ENCODE results near the gene CS. TPM values are rescaled to one million over a fixed set of nuclear protein-coding genes. Genes with fewer than 3 reads are reported as not detected.

The CS gene
- total and polyA plus RNA-seq, 2 of the 4 experiments (the other 2 are of a cell fraction), result 139 to 146 TPM

DNA sequence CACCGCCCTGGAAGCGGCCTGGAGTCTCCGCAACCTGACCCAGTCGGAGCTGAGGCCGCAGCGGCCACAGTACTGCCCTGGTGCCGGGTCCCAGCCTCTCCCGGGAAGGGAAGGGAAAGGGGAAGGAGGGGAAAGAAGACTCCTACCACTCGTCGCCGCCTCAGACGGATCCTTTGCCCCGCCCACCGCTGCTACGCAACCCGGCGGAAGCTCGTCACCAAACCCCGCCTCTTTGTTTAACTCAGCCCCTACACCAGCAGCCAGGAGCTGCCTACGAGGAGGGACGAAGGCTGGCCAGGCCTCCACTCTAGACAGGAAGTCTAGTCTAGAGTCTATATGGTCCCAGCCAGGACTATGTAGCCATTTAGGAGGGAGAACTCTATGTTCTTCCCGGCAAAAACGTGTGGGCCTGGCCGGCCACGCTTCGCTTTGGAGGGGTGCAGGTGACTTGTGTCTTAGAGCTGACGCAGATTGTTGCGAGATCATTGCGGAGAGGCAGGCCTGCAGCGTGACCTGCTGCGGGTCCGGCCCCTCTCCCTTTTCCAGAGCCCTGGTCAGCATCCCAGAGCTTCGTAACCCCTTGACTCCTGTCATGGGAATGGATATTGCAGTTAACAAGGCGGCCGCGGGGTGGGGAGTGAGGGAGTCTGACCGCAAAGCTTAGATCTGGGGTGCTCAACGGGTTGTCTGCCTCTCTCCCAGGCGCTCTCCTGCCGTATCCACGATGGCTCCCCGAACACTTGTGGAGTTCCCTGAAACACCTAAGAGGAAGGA lies 78.2 kb downstream of the CS start, which contains the start of gene RNF41 (continued):
- TF ChIP-seq CTCF (conservative IDR thresholded peaks at IDR 0.05; ENCODE audit: low read depth, low read length), result 0 out of 2 replicates have a peak, but pooled peaks have one; percentile 16
- peak; percentile 93 for TF ChIP-seq POLR2A (IDR thresholded peaks at IDR 0.05; ENCODE audit: low read depth, low read length)
- TF ChIP-seq NFE2L2 (IDR thresholded peaks at IDR 0.05; ENCODE audit: low read depth, low read length), result 0 out of 2 replicates have a peak, but pooled peaks have one; percentile 2

Other genes with a start within 250 kb of the CS start
- 2.2 and 2.5 TPM in 2 replicates for gene ERBB3, start 220.2 kb downstream of the CS start, total RNA-seq (2012; rRNA removed)
- 1.4 and 1.5 TPM in 2 replicates for gene ERBB3, start 220.2 kb downstream of the CS start, polyA plus RNA-seq (2012; rRNA removed)
- gene PA2G4, start 195.8 kb downstream of the CS start, total RNA-seq (2012; rRNA removed), result 198 and 251 TPM in 2 replicates
- 158 and 166 TPM in 2 replicates for gene PA2G4, start 195.8 kb downstream of the CS start, polyA plus RNA-seq (2012; rRNA removed)
- gene RPL41, start 183.7 kb downstream of the CS start, total RNA-seq (2012; rRNA removed), result 1,119 and 1,341 TPM in 2 replicates
- gene RPL41, start 183.7 kb downstream of the CS start, polyA plus RNA-seq (2012; rRNA removed), result 8,623 and 9,394 TPM in 2 replicates
- gene ZC3H10, start 182.1 kb downstream of the CS start, total RNA-seq (2012; rRNA removed), result 3.3 and 3.6 TPM in 2 replicates
- gene ZC3H10, start 182.1 kb downstream of the CS start, polyA plus RNA-seq (2012; rRNA removed), result 1.1 and 1.5 TPM in 2 replicates
- gene ESYT1, start 172.1 kb downstream of the CS start, total RNA-seq (2012; rRNA removed), result 137 and 150 TPM in 2 replicates
- 153 and 157 TPM in 2 replicates for gene ESYT1, start 172.1 kb downstream of the CS start, polyA plus RNA-seq (2012; rRNA removed)
- gene MYL6B, start 147.7 kb downstream of the CS start, total RNA-seq (2012; rRNA removed), result 78.3 and 90.0 TPM in 2 replicates
- gene MYL6B, start 147.7 kb downstream of the CS start, polyA plus RNA-seq (2012; rRNA removed), result 112 and 117 TPM in 2 replicates
- gene MYL6, start 142.0 kb downstream of the CS start, total RNA-seq (2012; rRNA removed), result 4,816 and 6,155 TPM in 2 replicates
- gene MYL6, start 142.0 kb downstream of the CS start, polyA plus RNA-seq (2012; rRNA removed), result 6,979 and 8,569 TPM in 2 replicates
- 41.4 and 42.3 TPM in 2 replicates for gene SMARCC2, start 110.8 kb downstream of the CS start, total RNA-seq (2012; rRNA removed)
- gene SMARCC2, start 110.8 kb downstream of the CS start, polyA plus RNA-seq (2012; rRNA removed), result 43.8 and 44.3 TPM in 2 replicates
- gene RNF41, start 78.4 kb downstream of the CS start, total RNA-seq (2012; rRNA removed), result 191 and 272 TPM in 2 replicates
- 112 and 125 TPM in 2 replicates for gene RNF41, start 78.4 kb downstream of the CS start, polyA plus RNA-seq (2012; rRNA removed)
- 29.2 and 31.4 TPM in 2 replicates for gene NABP2, start 76.0 kb downstream of the CS start, total RNA-seq (2012; rRNA removed)
- 37.4 and 42.5 TPM in 2 replicates for gene NABP2, start 76.0 kb downstream of the CS start, polyA plus RNA-seq (2012; rRNA removed)
- not detected in 2 replicates for gene SLC39A5, start 70.3 kb downstream of the CS start, total RNA-seq (2012; rRNA removed)
- gene SLC39A5, start 70.3 kb downstream of the CS start, polyA plus RNA-seq (2012; rRNA removed), result not detected in 2 replicates
- 15.4 and 16.1 TPM in 2 replicates for gene ANKRD52, start 41.9 kb downstream of the CS start, total RNA-seq (2012; rRNA removed)
- 35.9 and 36.2 TPM in 2 replicates for gene ANKRD52, start 41.9 kb downstream of the CS start, polyA plus RNA-seq (2012; rRNA removed)
- 4.7 TPM in 2 replicates for gene COQ10A, start 33.4 kb downstream of the CS start, total RNA-seq (2012; rRNA removed)
- gene COQ10A, start 33.4 kb downstream of the CS start, polyA plus RNA-seq (2012; rRNA removed), result 10.2 and 10.8 TPM in 2 replicates
- gene CNPY2, start 15.7 kb upstream of the CS start, total RNA-seq (2012; rRNA removed), result 65.2 and 76.7 TPM in 2 replicates
- 175 and 177 TPM in 2 replicates for gene CNPY2, start 15.7 kb upstream of the CS start, polyA plus RNA-seq (2012; rRNA removed)
- 7.5 and 9.7 TPM in 2 replicates for gene PAN2, start 33.7 kb upstream of the CS start, total RNA-seq (2012; rRNA removed)
- 16.6 and 20.2 TPM in 2 replicates for gene PAN2, start 33.7 kb upstream of the CS start, polyA plus RNA-seq (2012; rRNA removed)
- not detected in 2 replicates for gene IL23A, start 38.6 kb upstream of the CS start, total RNA-seq (2012; rRNA removed)
- gene IL23A, start 38.6 kb upstream of the CS start, polyA plus RNA-seq (2012; rRNA removed), result 0.17 and 0.55 TPM in 2 replicates
- gene STAT2, start 59.8 kb upstream of the CS start, total RNA-seq (2012; rRNA removed), result 125 and 182 TPM in 2 replicates
- gene STAT2, start 59.8 kb upstream of the CS start, polyA plus RNA-seq (2012; rRNA removed), result 63.9 and 99.3 TPM in 2 replicates
- gene APOF, start 62.5 kb upstream of the CS start, total RNA-seq (2012; rRNA removed), result not detected in 2 replicates
- gene APOF, start 62.5 kb upstream of the CS start, polyA plus RNA-seq (2012; rRNA removed), result not detected in 2 replicates
- gene TIMELESS, start 149.1 kb upstream of the CS start, total RNA-seq (2012; rRNA removed), result 9.4 and 10.4 TPM in 2 replicates
- 6.0 and 7.3 TPM in 2 replicates for gene TIMELESS, start 149.1 kb upstream of the CS start, polyA plus RNA-seq (2012; rRNA removed)
- not detected in 2 replicates for gene MIP, start 154.3 kb upstream of the CS start, total RNA-seq (2012; rRNA removed)
- gene MIP, start 154.3 kb upstream of the CS start, polyA plus RNA-seq (2012; rRNA removed), result not detected in 2 replicates
- gene SPRYD4, start 168.2 kb upstream of the CS start, total RNA-seq (2012; rRNA removed), result 1.4 and 1.8 TPM in 2 replicates
- 1.7 TPM in 2 replicates for gene SPRYD4, start 168.2 kb upstream of the CS start, polyA plus RNA-seq (2012; rRNA removed)
- under 0.01 and 0.36 TPM in 2 replicates for gene GLS2, start 187.8 kb upstream of the CS start, total RNA-seq (2012; rRNA removed)
- gene GLS2, start 187.8 kb upstream of the CS start, polyA plus RNA-seq (2012; rRNA removed), result 0.21 and 0.40 TPM in 2 replicates
- gene RBMS2, start 221.5 kb upstream of the CS start, total RNA-seq (2012; rRNA removed), result 28.3 and 38.0 TPM in 2 replicates
- 41.9 and 43.6 TPM in 2 replicates for gene RBMS2, start 221.5 kb upstream of the CS start, polyA plus RNA-seq (2012; rRNA removed)